K562 (cell line): ENCODE measurements around the gene DUSP28.

ENCODE experiments used
- ARNT ChIP-seq, 2 experiments: fragments of 450-650 bp; IDR thresholded peaks; 2 replicates each; pipeline ENCODE4 v1.6.1; 2016; ENCODE audit warnings: mild to moderate bottlenecking in 1 of 2
- ATF7 ChIP-seq: fragments of 450-650 bp; IDR thresholded peaks from 2 replicates; pipeline ENCODE4 v1.7.1; 2014; ENCODE audit warnings: mild to moderate bottlenecking, moderate library complexity
- BHLHE40 ChIP-seq: IDR thresholded peaks from 2 replicates; pipeline ENCODE4 v1.6.1; 2011; ENCODE audit warnings: low read length, improper control_type of control experiment
- FOXM1 ChIP-seq, 2 experiments: fragments of 450-650 bp in 1 of 2; sonication (generic) in 1 of 2; formaldehyde crosslinking in 1 of 2; IDR thresholded peaks; 2 replicates each; pipeline versions ENCODE4 v1.6.1 to v1.9.0; 2017 to 2022; ENCODE audit warnings: low read depth in 2 of 2, mild to moderate bottlenecking in 2 of 2, missing genetic modification reagents in 1 of 2, moderate library complexity in 1 of 2
- RBBP5 ChIP-seq: fragments of 200-600 bp; sonication (generic); IDR thresholded peaks from 2 replicates; pipeline ENCODE4 v1.6.1; 2012; ENCODE audit warnings: borderline replicate concordance, mild to moderate bottlenecking, low read length, control low read depth, inconsistent platforms; ENCODE audit not compliant: insufficient read depth, poor library complexity, severe bottlenecking
- TF ChIP-seq, protein P1 (sequence below), 3 experiments: IDR thresholded peaks in 2 of 3; conservative IDR thresholded peaks in 1 of 3; 2 replicates each; pipeline ENCODE4 v1.5.1; 2011 to 2012; ENCODE audit warnings: low read length in 3 of 3, mild to moderate bottlenecking in 3 of 3, control low read depth in 2 of 3, improper control_type of control experiment in 1 of 3, inconsistent platforms in 1 of 3, low read depth in 1 of 3, mixed read lengths in 1 of 3, moderate library complexity in 1 of 3; ENCODE audit not compliant: insufficient read depth in 2 of 3

DNA sequence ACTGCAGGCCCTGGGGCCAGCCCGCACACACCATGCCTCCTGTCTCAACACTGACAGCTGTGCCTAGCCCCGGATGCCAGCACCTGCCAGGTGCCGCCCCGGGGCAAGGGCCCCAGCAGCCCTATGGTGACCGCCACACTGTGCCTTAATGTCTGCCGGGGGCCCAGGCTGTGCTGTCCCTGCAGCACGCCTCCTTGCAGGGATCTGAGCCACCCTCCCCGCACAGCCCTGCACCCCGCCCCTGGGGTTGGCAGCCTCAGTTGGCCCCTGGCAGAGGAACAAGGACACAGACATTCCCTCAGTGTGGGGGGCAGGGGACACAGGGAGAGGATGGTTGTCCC, 17.9 kb downstream of the DUSP28 start:
- TF ChIP-seq RBBP5 (no peak), FOXM1 (IDR thresholded peaks at IDR 0.05; ENCODE audit: low read depth) (no peak), FOXM1 (CRISPR knock-in tag; IDR thresholded peaks at IDR 0.05; ENCODE audit: low read depth) (no peak), ARNT (IDR thresholded peaks at IDR 0.05) (no peak), ATF7 (no peak), BHLHE40 (no peak)
- TF ChIP-seq, protein P1, sequence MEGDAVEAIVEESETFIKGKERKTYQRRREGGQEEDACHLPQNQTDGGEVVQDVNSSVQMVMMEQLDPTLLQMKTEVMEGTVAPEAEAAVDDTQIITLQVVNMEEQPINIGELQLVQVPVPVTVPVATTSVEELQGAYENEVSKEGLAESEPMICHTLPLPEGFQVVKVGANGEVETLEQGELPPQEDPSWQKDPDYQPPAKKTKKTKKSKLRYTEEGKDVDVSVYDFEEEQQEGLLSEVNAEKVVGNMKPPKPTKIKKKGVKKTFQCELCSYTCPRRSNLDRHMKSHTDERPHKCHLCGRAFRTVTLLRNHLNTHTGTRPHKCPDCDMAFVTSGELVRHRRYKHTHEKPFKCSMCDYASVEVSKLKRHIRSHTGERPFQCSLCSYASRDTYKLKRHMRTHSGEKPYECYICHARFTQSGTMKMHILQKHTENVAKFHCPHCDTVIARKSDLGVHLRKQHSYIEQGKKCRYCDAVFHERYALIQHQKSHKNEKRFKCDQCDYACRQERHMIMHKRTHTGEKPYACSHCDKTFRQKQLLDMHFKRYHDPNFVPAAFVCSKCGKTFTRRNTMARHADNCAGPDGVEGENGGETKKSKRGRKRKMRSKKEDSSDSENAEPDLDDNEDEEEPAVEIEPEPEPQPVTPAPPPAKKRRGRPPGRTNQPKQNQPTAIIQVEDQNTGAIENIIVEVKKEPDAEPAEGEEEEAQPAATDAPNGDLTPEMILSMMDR (IDR thresholded peaks at IDR 0.05 in 2 of 3, conservative IDR thresholded peaks at IDR 0.05 in 1 of 3; ENCODE audit: insufficient read depth in 2 of 3, low read depth in 1 of 3, low read length in 3 of 3) = no peak
